T-helper 2 cell treated with Interferon-gamma antibody and Interleukin-4, amounts not matched to agents 5 μg/mL and 100 μg/mL, for 36 hours (primary cell): Measurements from ENCODE around the gene PIK3R2.

ENCODE experiments used
- DNase-seq: peaks from one replicate; pipeline ENCODE4 v3.0.0; 2021; ENCODE audit warnings: low spot score
- H3K27ac Mint-ChIP-seq: one replicate; pipeline ENCODE4 v1.8.0; 2021; ENCODE audit warnings: mild to moderate bottlenecking, mixed read lengths
- H3K27me3 Mint-ChIP-seq: one replicate; pipeline ENCODE4 v1.8.0; 2021; ENCODE audit warnings: low read depth, mixed read lengths
- H3K36me3 Mint-ChIP-seq: one replicate; pipeline ENCODE4 v1.8.0; 2021; ENCODE audit warnings: low read depth, mixed read lengths
- H3K4me1 Mint-ChIP-seq: one replicate; pipeline ENCODE4 v1.8.0; 2021; ENCODE audit warnings: low read depth, mixed read lengths
- H3K4me3 Mint-ChIP-seq: one replicate; pipeline ENCODE4 v1.8.0; 2022; ENCODE audit warnings: mild to moderate bottlenecking, moderate library complexity, mixed read lengths
- H3K9me3 Mint-ChIP-seq: one replicate; pipeline ENCODE4 v1.8.0; 2021; ENCODE audit warnings: mixed read lengths

Gene PIK3R2

GRCh38 chr19:18135712-18136584, 17.0 kb upstream of the PIK3R2 start:
- no peaks in the 10 kb centered on the region for H3K9me3 Mint-ChIP-seq
- no peaks in the 10 kb centered on the region for H3K27me3 Mint-ChIP-seq
- no peaks in the 10 kb centered on the region for H3K4me1 Mint-ChIP-seq
- H3K4me3 Mint-ChIP-seq = no peak overlapping the region
- peaks cover 37% of the 10 kb centered on the region for H3K36me3 Mint-ChIP-seq
- no peak for DNase-seq
- H3K27ac Mint-ChIP-seq = no peak overlapping the region

GRCh38 chr19:18137242-18137641, 15.7 kb upstream of the PIK3R2 start:
- H3K9me3 Mint-ChIP-seq = no peaks in the 10 kb centered on the region
- no peak for DNase-seq
- H3K36me3 Mint-ChIP-seq = peaks cover 36% of the 10 kb centered on the region
- H3K27me3 Mint-ChIP-seq = no peaks in the 10 kb centered on the region
- no peaks in the 10 kb centered on the region for H3K4me1 Mint-ChIP-seq
- H3K27ac Mint-ChIP-seq = no peak overlapping the region
- no peak overlapping the region for H3K4me3 Mint-ChIP-seq

GRCh38 chr19:18137657-18138339, 15.2 kb upstream of the PIK3R2 start:
- Mint-ChIP-seq H3K4me1 (no peaks in the 10 kb centered on the region), H3K4me3 (no peak overlapping the region), H3K27me3 (no peaks in the 10 kb centered on the region), H3K9me3 (no peaks in the 10 kb centered on the region), H3K36me3 (peaks cover 33% of the 10 kb centered on the region), H3K27ac (no peak overlapping the region)
- DNase-seq = no peak

- H3K27me3 Mint-ChIP-seq = no peaks in the 10 kb centered on the region
- no peaks in the 10 kb centered on the region for H3K9me3 Mint-ChIP-seq
- H3K27ac Mint-ChIP-seq = no peak overlapping the region
- no peak overlapping the region for H3K4me3 Mint-ChIP-seq
- no peaks in the 10 kb centered on the region for H3K4me1 Mint-ChIP-seq
- DNase-seq = no peak
- peaks cover 37% of the 10 kb centered on the region for H3K36me3 Mint-ChIP-seq
Observed at GRCh38 chr19:18140473-18140872, 12.5 kb upstream of the PIK3R2 start.

- Mint-ChIP-seq H3K27ac (no peak overlapping the region), H3K9me3 (no peaks in the 10 kb centered on the region), H3K36me3 (peaks cover 35% of the 10 kb centered on the region), H3K27me3 (no peaks in the 10 kb centered on the region), H3K4me3 (no peak overlapping the region), H3K4me1 (no peaks in the 10 kb centered on the region)
- no peak for DNase-seq
Observed at GRCh38 chr19:18141031-18141430, 11.9 kb upstream of the PIK3R2 start.

- Mint-ChIP-seq H3K4me1 (no peaks in the 10 kb centered on the region), H3K27me3 (no peaks in the 10 kb centered on the region), H3K4me3 (no peak overlapping the region), H3K27ac (no peak overlapping the region), H3K36me3 (peaks cover 41% of the 10 kb centered on the region), H3K9me3 (no peaks in the 10 kb centered on the region)
- DNase-seq = no peak
Observed at GRCh38 chr19:18143902-18144301, 9.1 kb upstream of the PIK3R2 start.

GRCh38 chr19:18144361-18144760, 8.6 kb upstream of the PIK3R2 start:
- H3K4me3 Mint-ChIP-seq = no peak overlapping the region
- no peak for DNase-seq
- H3K27ac Mint-ChIP-seq = no peak overlapping the region
- no peaks in the 10 kb centered on the region for H3K4me1 Mint-ChIP-seq
- no peaks in the 10 kb centered on the region for H3K27me3 Mint-ChIP-seq
- no peaks in the 10 kb centered on the region for H3K9me3 Mint-ChIP-seq
- H3K36me3 Mint-ChIP-seq = peaks cover 38% of the 10 kb centered on the region

GRCh38 chr19:18144906-18145305, 8.1 kb upstream of the PIK3R2 start:
- no peak for DNase-seq
- no peaks in the 10 kb centered on the region for H3K27me3 Mint-ChIP-seq
- no peak overlapping the region for H3K27ac Mint-ChIP-seq
- peaks cover 40% of the 10 kb centered on the region for H3K36me3 Mint-ChIP-seq
- no peak overlapping the region for H3K4me3 Mint-ChIP-seq
- no peaks in the 10 kb centered on the region for H3K4me1 Mint-ChIP-seq
- no peaks in the 10 kb centered on the region for H3K9me3 Mint-ChIP-seq

- no peaks in the 10 kb centered on the region for H3K9me3 Mint-ChIP-seq
- DNase-seq = no peak
- peaks cover 40% of the 10 kb centered on the region for H3K36me3 Mint-ChIP-seq
- H3K27ac Mint-ChIP-seq = no peak overlapping the region
- no peak overlapping the region for H3K4me3 Mint-ChIP-seq
- no peaks in the 10 kb centered on the region for H3K27me3 Mint-ChIP-seq
- no peaks in the 10 kb centered on the region for H3K4me1 Mint-ChIP-seq
Observed at GRCh38 chr19:18145391-18145999, 7.5 kb upstream of the PIK3R2 start.

GRCh38 chr19:18147396-18147795, 5.6 kb upstream of the PIK3R2 start:
- H3K36me3 Mint-ChIP-seq = peaks cover 34% of the 10 kb centered on the region
- peak overlapping the region; percentile 26 for H3K27ac Mint-ChIP-seq
- H3K4me1 Mint-ChIP-seq = peaks cover 9% of the 10 kb centered on the region
- H3K4me3 Mint-ChIP-seq = no peak overlapping the region
- no peak for DNase-seq
- no peaks in the 10 kb centered on the region for H3K9me3 Mint-ChIP-seq
- H3K27me3 Mint-ChIP-seq = no peaks in the 10 kb centered on the region

GRCh38 chr19:18149596-18149975, 3.4 kb upstream of the PIK3R2 start:
- no peaks in the 10 kb centered on the region for H3K27me3 Mint-ChIP-seq
- peaks cover 17% of the 10 kb centered on the region for H3K4me1 Mint-ChIP-seq
- H3K27ac Mint-ChIP-seq = no peak overlapping the region

GRCh38 chr19:18150776-18151624, 2.0 kb upstream of the PIK3R2 start:
- Mint-ChIP-seq H3K27me3 (no peaks in the 10 kb centered on the region), H3K36me3 (peaks cover 18% of the 10 kb centered on the region), H3K4me1 (peaks cover 17% of the 10 kb centered on the region), H3K27ac (peak overlapping the region; percentile 99), H3K9me3 (no peaks in the 10 kb centered on the region), H3K4me3 (peak overlapping the region; percentile 89)
- DNase-seq = no peak

More at GRCh38 chr19:18149596-18149975, 3.4 kb upstream of the PIK3R2 start:
- Mint-ChIP-seq H3K9me3 (no peaks in the 10 kb centered on the region), H3K4me3 (no peak overlapping the region), H3K36me3 (peaks cover 29% of the 10 kb centered on the region)
- no peak for DNase-seq

GRCh38 chr19:18152442-18152816, 534 bp upstream of the PIK3R2 start:
- Mint-ChIP-seq H3K4me3 (peak overlapping the region; percentile 89), H3K9me3 (no peaks in the 10 kb centered on the region), H3K4me1 (peaks cover 19% of the 10 kb centered on the region), H3K27me3 (no peaks in the 10 kb centered on the region), H3K36me3 (peaks cover 13% of the 10 kb centered on the region), H3K27ac (peak overlapping the region; percentile 99)
- DNase-seq = peak; percentile 97
